Pulmonary artery endothelial cell (primary cell): ENCODE data around the gene MT4. TPM values are rescaled to one million over a fixed set of nuclear protein-coding genes. Genes with fewer than 3 reads are reported as not detected.
"Not testable (repeated sequence)": the region's sequence is repeated elsewhere in the genome, so short reads cannot be mapped to it uniquely, and the experiment has no call there.

Experiments used
- DNase-seq: peaks from one replicate; pipeline ENCODE4 v3.0.0-alpha.2; 2011; ENCODE audit warnings: low read depth, low spot score
- total RNA-seq: library from RNA; depleted of rRNA; stranded (reverse); fragments of >200 nt; gene quantifications from 2 replicates; pipeline ENCODE4 v1.2.3, GENCODE V29; 2014

MT4 gene
- total RNA-seq, 1 donor from 2014 or later: not detected

DNA sequence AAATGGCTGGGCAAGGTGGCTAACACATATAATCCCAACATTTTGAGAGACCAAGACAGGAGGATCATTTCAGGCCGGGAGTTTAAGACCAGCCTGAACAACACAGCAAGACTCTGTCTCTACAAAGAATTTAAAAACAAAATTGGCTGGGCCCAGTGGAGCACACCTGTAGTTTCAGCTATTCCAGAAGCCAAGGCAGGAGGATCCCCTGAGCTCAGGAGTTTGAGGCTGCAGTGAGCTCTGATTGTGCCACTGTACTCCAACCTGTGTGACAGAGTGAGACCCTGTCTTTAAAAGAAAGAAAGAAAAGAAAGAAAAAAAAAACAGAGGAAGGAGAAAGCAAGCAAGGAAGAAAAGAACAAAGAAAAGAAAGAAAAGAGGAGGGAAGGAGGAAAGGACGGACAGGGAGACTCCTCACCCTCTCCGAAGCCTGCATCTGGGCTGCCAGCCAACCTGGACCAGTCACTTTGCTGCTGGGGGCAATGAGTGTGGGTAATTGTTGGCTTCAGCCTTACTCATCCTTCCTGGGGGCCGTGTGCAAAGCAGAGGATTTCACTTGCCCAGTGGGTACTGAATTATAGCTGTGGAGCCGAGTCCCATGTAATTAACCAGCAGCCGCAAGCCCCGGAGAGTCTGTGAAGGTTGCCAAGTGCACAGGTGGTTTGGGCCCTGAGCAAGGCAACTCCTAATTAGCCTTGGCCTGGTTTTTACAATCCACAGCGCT is 6.7 kb upstream of the MT4 start:
- no peak for DNase-seq

DNA sequence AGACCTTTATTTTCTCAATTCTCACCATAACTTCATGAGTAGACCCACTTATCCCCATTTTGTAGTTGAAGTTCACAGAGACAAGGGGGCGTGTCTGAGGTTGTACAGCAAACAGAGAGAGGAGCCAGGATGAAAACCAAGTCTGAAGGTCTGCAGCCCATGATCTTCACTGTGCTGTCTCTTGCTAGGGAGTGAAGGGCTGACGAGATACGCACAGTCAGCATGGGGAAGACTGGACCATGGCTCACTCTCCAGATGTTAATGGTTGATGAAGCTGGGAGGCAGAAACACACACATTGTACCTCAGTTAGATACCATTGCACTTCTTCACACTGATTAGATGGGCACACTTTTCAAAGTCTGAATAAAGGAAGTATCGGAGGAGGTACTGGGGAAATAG is 5.8 kb upstream of the MT4 start:
- DNase-seq: no peak

DNA sequence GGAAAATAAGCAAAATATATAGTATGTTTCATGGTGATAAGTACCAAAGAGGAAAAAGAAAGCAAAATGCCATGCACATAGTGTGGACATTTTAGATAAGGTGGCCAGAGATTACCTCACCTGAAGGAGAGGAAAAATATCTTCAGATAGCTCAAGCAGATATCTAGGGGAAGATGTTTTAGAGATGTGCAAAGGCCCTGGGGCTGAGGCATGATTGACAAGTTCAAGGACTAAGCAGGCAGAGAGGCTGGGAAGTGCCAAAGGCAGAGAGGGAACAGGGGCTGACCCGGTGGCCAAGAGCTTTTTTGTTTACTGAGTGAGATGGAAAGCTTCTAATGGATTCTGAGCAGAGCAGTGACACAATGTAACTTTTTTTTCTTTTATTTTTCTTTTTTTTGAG is 4.4 kb upstream of the MT4 start:
- no peak for DNase-seq

DNA sequence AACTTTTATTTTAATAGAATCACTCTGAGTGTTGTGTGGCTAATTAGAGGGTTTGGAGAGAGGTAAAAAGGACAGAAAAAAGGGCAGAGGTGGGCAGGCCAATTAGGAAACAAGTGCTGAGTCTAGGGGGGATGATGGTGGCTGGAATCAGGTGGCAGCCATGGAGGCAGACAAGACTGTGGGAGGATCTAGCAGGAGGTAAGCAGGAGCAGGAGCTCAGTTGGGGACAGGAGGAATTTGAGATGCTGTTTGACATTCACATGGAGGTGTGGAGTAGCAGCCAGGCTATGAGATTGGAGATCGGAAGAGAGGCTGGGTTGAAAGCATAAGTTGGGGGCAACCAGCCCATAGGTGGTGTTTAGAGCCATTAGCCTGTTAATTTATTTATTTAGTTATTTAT is 3.7 kb upstream of the MT4 start:
- no peak for DNase-seq

DNA sequence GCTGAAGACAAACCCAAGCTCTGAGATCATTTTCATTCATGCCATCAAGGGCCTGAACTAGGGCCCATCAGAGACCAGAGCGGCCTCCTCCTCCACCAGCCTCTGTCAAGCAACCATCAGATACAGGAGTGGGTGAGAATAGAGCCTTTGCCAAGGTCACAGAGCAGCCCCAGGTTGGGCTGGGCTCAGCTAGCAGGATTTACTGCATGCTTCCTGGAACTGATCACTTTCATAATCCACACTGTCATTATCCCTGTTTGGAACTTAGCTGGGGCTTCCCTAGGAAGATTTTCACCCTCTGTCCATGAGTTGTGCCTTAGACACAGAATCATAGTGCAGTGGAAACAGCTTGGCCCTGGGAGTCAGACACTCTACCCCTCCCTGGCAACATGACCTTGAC is 5.1 kb downstream of the MT4 start:
- no peak for DNase-seq

DNA sequence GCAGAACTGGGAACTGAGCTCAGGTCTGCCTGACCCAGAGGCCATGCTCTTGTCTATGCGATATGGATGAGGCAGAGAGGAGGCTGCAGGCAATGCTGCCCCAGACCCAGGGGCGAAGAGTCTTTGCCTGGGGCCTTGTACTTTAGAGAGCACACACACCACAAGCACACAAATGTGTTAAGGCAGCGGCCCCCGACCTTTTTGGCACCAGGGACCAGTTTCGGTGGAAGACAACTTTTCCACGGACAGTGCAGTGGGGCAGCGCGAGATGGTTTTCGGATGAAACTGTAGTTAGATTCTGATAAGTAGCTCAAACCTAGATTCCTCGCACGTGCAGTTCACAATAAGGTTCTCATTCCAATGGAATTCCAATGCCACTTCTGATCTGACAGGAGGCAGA is 6.7 kb downstream of the MT4 start:
- no peak for DNase-seq

DNA sequence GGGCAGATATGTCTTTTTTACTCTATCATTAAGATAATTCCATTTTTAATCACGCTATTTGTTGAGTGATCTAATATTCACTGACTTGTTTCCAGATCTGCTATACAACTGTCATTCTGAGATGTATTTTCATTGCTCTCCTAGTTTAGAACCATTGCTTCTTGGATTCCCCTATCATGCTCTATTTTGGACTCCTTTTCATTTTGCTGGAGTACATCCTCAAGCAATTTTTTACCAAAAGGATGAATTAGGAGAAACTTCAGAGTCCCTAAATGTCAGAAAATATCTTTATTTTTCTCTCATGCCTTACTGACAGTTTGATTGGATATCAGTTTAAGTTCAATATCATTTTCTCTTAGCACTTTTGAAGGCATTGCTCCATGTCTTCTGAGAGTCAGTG is 9.8 kb downstream of the MT4 start:
- DNase-seq: no peak

DNA sequence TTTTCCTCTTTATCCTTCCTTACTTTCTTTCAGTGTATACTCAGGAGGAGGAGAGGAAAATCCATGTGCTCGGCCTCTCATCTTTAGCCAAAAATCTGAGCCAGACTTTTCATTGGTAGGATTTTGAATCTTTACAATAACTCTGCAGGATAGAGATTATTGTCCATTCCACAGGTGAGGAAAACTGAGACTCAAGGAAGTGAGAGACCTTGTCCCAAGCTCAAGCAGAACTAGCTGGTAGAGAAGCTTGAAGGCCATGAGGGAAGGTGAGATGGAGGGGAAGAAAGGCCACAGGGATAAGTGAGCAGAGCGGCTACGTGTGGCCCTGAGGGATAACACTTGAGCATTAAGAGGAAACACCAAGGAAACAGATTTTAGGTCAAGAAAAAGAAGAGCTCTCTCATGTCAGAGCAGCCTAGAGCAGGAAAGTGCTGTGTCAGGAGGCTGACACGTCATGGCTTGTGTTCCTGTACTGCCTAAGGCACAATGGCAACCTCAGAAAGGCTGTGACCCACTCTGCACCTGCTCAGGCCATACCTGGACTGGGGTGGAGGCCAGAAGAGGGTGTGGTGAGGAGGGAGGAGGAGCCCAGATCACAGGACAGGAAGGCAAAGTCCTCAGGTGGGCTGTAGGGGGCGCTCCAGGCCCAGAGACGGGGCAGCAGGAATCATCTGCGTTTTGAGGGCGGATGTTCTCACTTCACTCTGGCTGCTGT is 11.9 kb downstream of the MT4 start:
- peak; percentile 13 for DNase-seq

DNA sequence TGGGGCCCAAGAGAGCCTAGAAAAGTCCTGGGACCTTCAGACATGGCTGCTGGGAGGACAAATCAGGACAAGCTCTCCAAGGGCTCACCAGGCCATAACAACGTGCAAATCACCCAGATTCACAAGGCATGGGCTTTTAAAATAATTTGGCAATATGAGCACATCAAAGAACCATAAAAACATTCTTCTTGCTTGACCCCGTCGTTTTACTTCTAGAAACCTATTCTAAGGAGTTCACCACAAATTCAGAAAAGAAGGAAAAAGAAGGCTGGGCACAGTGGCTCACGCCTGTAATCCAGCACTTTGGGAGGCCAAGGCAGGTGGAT is 12.4 kb downstream of the MT4 start:
- DNase-seq: no peak

DNA sequence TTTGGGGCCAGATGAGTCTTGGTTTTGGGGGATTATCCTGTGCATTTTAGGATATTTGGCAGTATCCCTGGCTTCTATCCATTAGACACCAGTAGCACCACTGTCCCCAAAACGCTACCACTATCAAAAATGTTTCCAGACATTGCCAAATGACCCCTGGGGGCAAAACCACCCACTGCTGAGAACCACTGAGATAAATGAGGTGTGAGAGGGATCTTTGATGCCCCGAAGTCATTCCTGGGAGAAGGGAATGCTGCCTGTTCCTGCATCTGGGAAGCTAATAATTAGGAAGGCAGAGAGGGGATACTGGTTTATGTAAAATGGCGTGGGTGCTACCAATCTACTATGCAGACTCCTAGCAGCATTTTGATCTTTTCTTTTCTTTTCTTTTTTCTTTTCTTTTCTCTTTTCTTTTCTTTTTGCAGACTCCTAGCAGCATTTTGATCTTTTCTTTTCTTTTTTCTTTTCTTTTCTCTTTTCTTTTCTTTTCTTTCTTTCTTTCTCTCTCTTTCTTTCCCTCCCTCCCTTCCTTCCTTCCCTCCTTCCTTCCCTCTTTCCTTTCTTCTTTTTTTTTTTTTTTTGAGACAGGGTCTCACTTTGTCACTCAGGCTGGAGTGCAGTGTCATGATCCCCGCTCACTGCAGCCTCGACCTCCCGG is 15.6 kb downstream of the MT4 start:
- DNase-seq: no peak

DNA sequence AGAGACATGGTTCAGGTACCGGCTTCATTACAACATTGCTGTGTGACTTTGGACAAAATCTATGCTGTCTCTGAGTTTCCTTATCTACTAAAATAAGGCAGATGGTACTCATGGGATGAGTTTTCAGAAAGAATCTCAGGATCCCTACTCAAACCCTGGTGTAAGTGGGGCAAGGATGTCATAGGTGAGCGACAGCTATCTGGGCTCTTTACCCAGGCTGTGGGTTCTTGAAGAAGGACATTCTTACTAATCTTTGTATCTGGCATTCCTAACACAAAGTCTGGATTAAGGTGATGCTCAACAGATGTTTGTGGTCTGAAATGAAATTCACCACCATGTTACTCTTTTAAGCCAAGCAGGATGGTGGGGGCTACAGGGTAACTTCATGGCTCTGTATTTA is 18.0 kb downstream of the MT4 start:
- not testable (repeated sequence) for DNase-seq

DNA sequence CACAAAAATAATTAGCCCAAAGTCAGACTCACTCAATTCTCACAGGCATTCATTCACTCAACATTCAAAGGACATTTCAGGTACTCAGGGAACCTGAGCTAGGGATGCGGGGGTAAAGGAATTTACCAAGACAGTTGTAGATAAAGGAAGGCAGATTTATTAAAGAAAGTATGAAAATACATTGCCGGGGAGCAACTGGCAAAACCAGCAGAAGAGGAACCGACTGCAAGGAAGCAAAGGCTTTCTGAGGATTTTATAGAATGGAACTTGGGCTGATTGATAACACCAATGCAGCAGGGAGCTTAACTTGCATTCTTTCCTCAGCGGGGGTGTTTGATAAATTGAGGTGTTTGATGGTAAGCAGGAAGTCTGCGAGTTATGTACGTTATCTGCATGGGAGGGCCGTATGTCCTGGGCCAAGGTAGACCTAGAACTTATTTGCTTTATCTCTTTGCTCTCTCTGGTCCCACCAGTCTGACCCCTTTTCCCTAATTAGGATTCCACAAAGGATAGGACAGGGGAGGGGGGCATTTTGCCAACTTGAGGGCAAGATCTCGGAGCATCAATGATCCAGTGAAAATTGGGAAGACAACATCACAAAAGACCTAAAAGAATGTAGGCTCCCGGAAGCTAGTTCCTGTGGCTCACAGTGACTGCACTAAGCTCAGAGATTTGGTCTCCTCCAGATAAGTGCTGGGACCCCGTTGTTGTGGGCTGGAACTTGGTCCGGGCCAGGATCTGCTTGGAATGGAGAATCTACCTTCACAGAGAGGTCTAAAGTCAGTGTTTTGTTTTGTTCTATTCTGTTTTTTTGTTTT is 18.7 kb downstream of the MT4 start:
- no peak for DNase-seq

DNA sequence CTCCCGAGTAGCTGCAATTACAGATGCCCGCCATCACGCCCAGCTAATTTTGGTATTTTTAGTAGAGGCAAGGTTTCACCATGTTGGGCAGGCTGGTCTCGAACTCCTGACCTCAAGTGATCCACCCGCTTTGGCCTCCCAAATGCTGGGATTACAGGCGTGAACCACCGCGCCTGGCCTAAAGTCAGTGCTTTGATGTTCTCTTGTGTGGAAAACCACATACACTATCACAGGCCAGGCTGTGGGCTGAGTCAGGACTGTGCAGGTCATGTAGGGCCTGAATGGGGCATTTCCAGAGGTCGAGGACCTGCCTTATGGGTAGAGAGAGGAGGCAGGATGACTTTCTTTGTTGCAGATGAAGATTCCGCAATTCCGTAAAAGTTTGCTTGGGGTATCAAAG is 19.4 kb downstream of the MT4 start:
- DNase-seq: no peak

DNA sequence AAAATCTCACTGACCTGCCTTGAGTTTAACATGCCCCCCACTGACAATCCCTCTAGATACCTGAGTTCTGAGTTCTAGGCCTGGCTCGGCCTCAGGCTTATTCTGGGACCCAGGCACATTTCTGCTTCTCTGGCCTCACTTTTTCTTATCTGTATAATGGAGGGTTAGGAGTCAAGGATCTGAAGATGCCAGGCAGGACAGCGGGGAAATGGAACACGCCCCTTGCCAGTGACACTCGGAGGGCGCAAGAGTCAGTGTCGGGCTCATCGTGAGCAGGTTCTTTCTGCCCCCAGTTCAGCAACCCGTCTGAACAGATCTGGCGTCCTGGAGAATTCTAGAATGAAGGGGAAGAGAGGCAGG is 23.9 kb downstream of the MT4 start:
- no peak for DNase-seq

DNA sequence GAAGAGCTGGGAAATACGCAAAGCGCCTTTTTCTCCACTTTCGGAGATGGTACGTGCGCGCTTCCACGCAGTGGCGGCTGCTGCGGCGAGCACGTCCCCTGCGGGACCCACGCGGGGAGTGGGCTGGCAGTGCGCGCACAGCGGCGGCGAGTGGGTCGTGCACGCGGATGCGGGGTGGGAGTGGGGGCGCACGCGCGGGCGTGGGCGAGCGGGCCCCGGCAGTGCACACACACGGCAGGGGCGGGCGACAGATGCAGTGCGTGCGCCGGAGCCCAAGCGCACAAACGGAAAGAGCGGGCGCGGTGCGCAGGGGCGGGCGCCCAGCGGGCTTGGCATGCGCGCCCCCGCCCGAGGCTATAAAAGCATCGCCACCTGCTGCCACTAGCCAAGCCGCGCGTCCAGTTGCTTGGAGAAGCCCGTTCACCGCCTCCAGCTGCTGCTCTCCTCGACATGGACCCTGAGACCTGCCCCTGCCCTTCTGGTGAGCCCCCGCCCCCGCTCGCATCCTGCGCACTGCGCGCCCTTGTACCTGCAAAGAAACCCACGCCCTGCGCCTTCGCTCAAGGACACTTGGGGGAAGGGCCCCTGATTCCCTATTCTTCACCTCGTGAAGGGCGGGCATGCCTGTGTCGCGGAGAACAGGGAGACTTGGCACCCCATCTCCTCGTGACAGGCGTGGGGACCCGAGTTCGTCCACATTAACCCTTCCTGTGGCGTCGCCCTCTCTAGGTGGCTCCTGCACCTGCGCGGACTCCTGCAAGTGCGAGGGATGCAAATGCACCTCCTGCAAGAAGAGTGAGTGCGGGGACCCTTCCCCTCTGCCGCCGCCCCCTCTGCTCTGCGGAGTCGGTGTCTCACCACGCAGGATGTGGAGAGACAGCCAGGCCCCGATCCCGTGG is 24.5 kb downstream of the MT4 start, which contains the start of gene MT3:
MT3 (plus strand) TSS at position 388 of the 899 bp plus-strand sequence; CDS start at position 451, 63 bp downstream.
- no peak for DNase-seq

DNA sequence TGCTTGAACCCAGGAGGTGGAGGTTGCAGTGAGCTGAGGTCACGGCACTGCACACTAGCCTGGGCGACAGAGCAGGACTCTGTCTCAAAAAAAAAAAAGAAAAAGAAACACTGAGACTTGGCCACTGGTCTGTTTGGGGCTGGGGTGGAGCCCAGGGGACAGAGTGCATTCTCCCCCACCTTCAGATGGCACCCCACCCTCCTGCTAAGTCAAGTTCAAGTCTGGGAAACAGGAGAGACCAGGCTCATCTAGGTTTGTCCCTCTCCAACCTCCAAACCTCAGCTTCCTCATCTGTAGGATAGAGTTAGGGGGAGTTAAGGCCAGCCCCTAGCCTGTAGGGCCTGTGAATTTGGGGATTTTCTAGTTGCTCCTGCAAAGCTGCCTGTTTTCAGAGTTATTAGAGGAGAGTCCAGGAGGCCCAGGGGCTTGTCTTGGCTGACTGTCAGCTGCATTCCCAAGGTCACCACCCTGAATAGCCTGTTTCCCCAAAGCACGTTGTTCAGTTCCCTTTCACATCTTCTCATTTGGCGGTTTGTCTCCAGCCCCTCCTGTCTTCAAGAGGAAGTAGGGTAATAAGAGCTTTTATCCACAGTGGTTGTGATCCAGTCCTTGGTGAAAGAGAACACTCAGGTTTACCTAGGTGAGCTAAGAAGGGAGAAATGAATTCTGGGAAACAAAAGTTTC is 26.6 kb downstream of the MT4 start:
- no peak for DNase-seq

DNA sequence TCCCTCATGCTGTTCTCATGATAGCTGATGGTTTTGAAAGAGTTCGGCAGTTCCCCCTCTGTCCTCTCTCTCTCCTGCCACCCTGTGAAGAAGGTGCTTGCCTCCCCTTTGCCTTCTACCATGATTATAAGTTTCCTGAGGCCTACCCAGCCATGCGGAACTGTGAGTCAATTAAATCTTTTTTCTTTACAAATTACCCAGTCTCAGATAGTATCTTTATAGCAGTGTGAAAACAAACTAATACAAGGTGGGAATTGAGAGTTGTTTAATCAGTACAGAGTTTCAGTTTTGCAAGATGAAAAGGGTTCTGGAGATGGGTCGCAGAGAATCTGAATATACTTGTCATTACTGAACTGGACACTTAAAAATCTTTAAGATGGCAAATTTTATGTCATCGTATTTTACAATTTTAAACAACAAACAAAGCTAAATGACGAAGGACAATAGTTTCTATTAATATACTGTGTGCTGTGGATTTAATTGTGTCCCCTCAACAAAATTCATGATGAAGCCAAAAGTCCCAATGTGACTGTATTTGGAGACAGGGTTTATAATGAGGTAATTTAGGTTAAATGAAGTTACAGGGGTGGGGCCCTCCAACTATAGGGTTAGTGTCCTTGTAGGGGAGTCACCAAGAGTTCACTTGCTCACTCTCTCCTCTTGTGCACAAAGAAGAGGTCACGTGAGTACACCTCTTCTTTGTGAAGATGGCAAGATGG is 28.9 kb downstream of the MT4 start:
- DNase-seq: no peak

DNA sequence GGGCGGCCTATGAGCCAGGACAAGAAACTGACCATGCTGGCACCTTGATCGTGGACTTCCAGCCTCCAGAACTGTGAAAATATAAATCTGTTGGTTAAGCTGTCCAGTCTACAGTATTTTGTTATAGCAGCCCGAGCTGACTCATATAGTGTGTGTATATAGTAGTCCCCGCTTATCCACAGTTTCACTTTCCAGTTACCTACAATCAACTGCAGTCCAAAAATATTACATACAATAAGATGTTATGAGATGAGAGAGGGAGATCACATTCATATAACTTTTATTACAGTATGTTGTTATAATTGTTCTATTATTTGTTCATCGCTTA is 29.4 kb downstream of the MT4 start:
- DNase-seq: no peak

DNA sequence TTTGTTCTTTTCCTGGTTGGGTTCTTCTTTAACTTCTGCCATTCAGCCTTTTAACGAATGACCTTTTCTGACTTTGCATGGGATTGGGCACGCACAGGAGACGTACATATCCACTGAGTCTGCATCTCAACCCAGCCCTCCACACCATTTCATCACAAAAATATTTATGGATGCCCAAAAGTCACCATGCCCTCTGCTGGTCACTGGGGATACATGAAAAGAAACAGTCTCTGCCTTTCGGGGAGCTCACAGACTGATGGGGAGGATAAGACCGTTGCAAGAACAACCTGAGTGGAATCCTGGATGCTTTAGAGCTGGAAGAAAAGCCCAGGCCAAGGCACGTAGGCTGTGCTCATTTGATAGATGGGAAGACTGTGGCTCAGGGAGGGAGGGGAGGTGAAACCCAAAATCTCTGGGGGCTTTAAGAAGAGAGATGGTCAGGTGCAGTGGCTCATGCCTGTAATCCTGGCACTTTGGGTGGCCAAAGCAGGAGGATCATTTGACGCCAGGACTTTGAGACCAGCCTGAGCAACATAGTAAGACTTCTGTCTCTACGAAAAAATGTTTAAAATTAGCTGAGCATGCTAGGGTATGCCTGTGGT is 35.6 kb downstream of the MT4 start:
- no peak for DNase-seq
